ENCODE data around the gene AUTS2.

DNA sequence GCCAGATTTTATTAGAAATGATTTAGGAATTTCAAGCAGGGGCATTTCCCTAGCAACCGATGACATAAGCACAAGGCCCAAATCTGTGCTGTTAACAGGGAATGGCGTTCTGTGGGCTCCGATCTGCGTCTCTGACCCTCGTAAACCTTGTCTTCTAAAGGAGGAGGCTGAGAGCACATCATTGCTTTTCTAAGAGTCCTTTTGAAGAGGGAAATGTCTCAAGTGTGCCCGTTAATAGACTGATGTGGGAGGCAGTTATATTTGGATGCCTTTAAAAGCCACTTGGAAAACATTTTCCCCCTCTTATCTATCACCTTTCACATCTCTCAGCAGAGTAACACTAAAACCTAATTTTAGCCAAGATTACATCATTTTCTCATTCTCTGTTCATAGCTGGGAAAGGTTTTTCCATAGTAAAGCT, 1109.6 kb downstream of the AUTS2 start:
- no peak for TF ChIP-seq EZH2phosphoT487 (IDR thresholded peaks at IDR 0.05; ENCODE audit: insufficient read depth, low read depth)
- no peak for TF ChIP-seq EZH2 (IDR thresholded peaks at IDR 0.05; ENCODE audit: insufficient read depth, poor library complexity, severe bottlenecking)

Measured in GM23248 (cell line).